H9 (cell line): ENCODE data around the gene TIAM2. TPM values are rescaled to one million over a fixed set of nuclear protein-coding genes. Genes with fewer than 3 reads are reported as not detected.

Source experiments
- DNase-seq: peaks from one replicate; pipeline ENCODE4 v3.0.0-alpha.2; 2017
- H2AFZ ChIP-seq: one replicate; pipeline ENCODE4 v1.6.1; 2013; ENCODE audit warnings: mild to moderate bottlenecking, low read length, control low read depth, moderate library complexity
- H2AK5ac ChIP-seq: 2 replicates; pipeline ENCODE4 v1.6.1; 2013; ENCODE audit warnings: low read length, control low read depth, mixed read lengths; ENCODE audit not compliant: insufficient read length
- H2BK120ac ChIP-seq: one replicate; pipeline ENCODE4 v1.6.1; 2013; ENCODE audit warnings: low read depth, mild to moderate bottlenecking, low read length, control low read depth, inconsistent platforms; ENCODE audit not compliant: poor library complexity, severe bottlenecking
- H2BK12ac ChIP-seq: 2 replicates; pipeline ENCODE4 v1.6.1; 2013; ENCODE audit warnings: low read length, control low read depth, mixed read lengths, low read depth; ENCODE audit not compliant: insufficient read length
- H2BK15ac ChIP-seq: 2 replicates; pipeline ENCODE4 v1.6.1; 2013; ENCODE audit warnings: low read depth, low read length, control low read depth
- H2BK20ac ChIP-seq: one replicate; pipeline ENCODE4 v1.6.1; 2013; ENCODE audit warnings: low read depth, mild to moderate bottlenecking, low read length, control low read depth, inconsistent platforms; ENCODE audit not compliant: poor library complexity, severe bottlenecking
- H2BK5ac ChIP-seq: 2 replicates; pipeline ENCODE4 v1.6.1; 2013; ENCODE audit warnings: low read length, control low read depth, mixed read lengths; ENCODE audit not compliant: insufficient read length
- H3K14ac ChIP-seq: 2 replicates; pipeline ENCODE4 v1.6.1; 2013; ENCODE audit warnings: low read length, control low read depth; ENCODE audit not compliant: insufficient read depth
- H3K18ac ChIP-seq: 2 replicates; pipeline ENCODE4 v1.6.1; 2013; ENCODE audit warnings: low read depth, mild to moderate bottlenecking, mixed read lengths, low read length, control low read depth; ENCODE audit not compliant: insufficient read length
- H3K23ac ChIP-seq: 2 replicates; pipeline ENCODE4 v1.6.1; 2013; ENCODE audit warnings: low read length, control low read depth, mixed read lengths, low read depth; ENCODE audit not compliant: insufficient read length
- H3K23me2 ChIP-seq: 2 replicates; pipeline ENCODE4 v1.6.1; 2013; ENCODE audit warnings: low read depth, mild to moderate bottlenecking, mixed read lengths, low read length, control low read depth; ENCODE audit not compliant: insufficient read length, poor library complexity, severe bottlenecking
- H3K27ac ChIP-seq: 2 replicates; pipeline ENCODE4 v1.5.1; 2013; ENCODE audit warnings: low read length, control low read depth, mixed read lengths, low read depth; ENCODE audit not compliant: insufficient read length
- H3K27me3 ChIP-seq: 2 replicates; pipeline ENCODE4 v1.6.1; 2013; ENCODE audit warnings: low read length, control low read depth, inconsistent platforms; ENCODE audit not compliant: insufficient read depth
- H3K4ac ChIP-seq: 2 replicates; pipeline ENCODE4 v1.6.1; 2013; ENCODE audit warnings: low read depth, mild to moderate bottlenecking, control low read depth, inconsistent platforms, low read length, moderate library complexity
- H3K4me1 ChIP-seq: 2 replicates; pipeline ENCODE4 v1.6.1; 2013; ENCODE audit warnings: low read length, control low read depth, inconsistent platforms; ENCODE audit not compliant: insufficient read depth
- H3K4me2 ChIP-seq: 2 replicates; pipeline ENCODE4 v1.6.1; 2013; ENCODE audit warnings: low read length, control low read depth, mixed read lengths; ENCODE audit not compliant: insufficient read length, insufficient read depth
- H3K56ac ChIP-seq: 2 replicates; pipeline ENCODE4 v1.6.1; 2013; ENCODE audit warnings: low read depth, mild to moderate bottlenecking, mixed read lengths, low read length, control low read depth; ENCODE audit not compliant: insufficient read length
- H3K79me1 ChIP-seq: 2 replicates; pipeline ENCODE4 v1.6.1; 2013; ENCODE audit warnings: low read depth, mild to moderate bottlenecking, moderate library complexity, low read length, control low read depth, inconsistent platforms; ENCODE audit not compliant: insufficient read depth, poor library complexity, severe bottlenecking
- H3K79me2 ChIP-seq: 2 replicates; pipeline ENCODE4 v1.6.1; 2013; ENCODE audit warnings: low read length, control low read depth, inconsistent platforms; ENCODE audit not compliant: insufficient read depth
- H3K9ac ChIP-seq: 2 replicates; pipeline ENCODE4 v1.6.1; 2013; ENCODE audit warnings: low read length, control low read depth, mixed read lengths; ENCODE audit not compliant: insufficient read length; ENCODE audit errors: extremely low read depth
- H3K9me3 ChIP-seq: one replicate; pipeline ENCODE4 v1.6.1; 2013; ENCODE audit warnings: low read depth, low read length, inconsistent platforms; ENCODE audit not compliant: control insufficient read depth
- H3T11ph ChIP-seq: one replicate; pipeline ENCODE4 v1.6.1; 2013; ENCODE audit warnings: mild to moderate bottlenecking, low read length, control low read depth, inconsistent platforms
- H4K20me1 ChIP-seq: one replicate; pipeline ENCODE4 v1.6.1; 2013; ENCODE audit not compliant: control insufficient read depth, insufficient read length, insufficient read depth
- H4K5ac ChIP-seq: 2 replicates; pipeline ENCODE4 v1.6.1; 2013; ENCODE audit warnings: low read depth, mild to moderate bottlenecking, mixed read lengths, low read length, control low read depth; ENCODE audit not compliant: insufficient read length
- H4K8ac ChIP-seq: replicated peaks from 2 replicates; pipeline ENCODE4 v1.6.1; 2013; ENCODE audit warnings: low read length, control low read depth, mixed read lengths, low read depth; ENCODE audit not compliant: insufficient read length
- H4K91ac ChIP-seq: 2 replicates; pipeline ENCODE4 v1.6.1; 2013; ENCODE audit warnings: low read depth, mild to moderate bottlenecking, moderate library complexity, mixed read lengths, low read length, control low read depth; ENCODE audit not compliant: insufficient read length
- H3K27ac Mint-ChIP-seq, 3 experiments: 2 replicates in 2 of 3; 3 replicates in 1 of 3; pipeline ENCODE4 v1.8.0; 2020 to 2021; ENCODE audit warnings: mixed read lengths in 3 of 3, mild to moderate bottlenecking in 1 of 3, moderate library complexity in 1 of 3
- H3K27me3 Mint-ChIP-seq: 2 replicates; pipeline ENCODE4 v1.8.0; 2021; ENCODE audit warnings: low read depth, mild to moderate bottlenecking, moderate library complexity, mixed read lengths
- H3K36me3 Mint-ChIP-seq, 3 experiments: 2 replicates in 2 of 3; 3 replicates in 1 of 3; pipeline ENCODE4 v1.8.0; 2020 to 2021; ENCODE audit warnings: low read depth in 3 of 3, mixed read lengths in 3 of 3; ENCODE audit not compliant: insufficient read depth in 1 of 3
- H3K4me1 Mint-ChIP-seq, 2 experiments: 2 replicates each; pipeline ENCODE4 v1.8.0; 2020; ENCODE audit warnings: mixed read lengths in 2 of 2
- H3K4me3 Mint-ChIP-seq, 2 experiments: 2 replicates in 1 of 2; 3 replicates in 1 of 2; pipeline ENCODE4 v1.8.0; 2020 to 2021; ENCODE audit warnings: mild to moderate bottlenecking in 2 of 2, mixed read lengths in 2 of 2, moderate library complexity in 1 of 2
- H3K9me3 Mint-ChIP-seq, 2 experiments: 2 replicates in 1 of 2; 3 replicates in 1 of 2; pipeline ENCODE4 v1.8.0; 2020; ENCODE audit warnings: mild to moderate bottlenecking in 2 of 2, mixed read lengths in 2 of 2, moderate library complexity in 1 of 2
- CTCF ChIP-seq: fragments of 200-600 bp; sonication (generic); conservative IDR thresholded peaks from 3 replicates; pipeline ENCODE4 v1.8.0; 2021; ENCODE audit warnings: antibody characterized with exemption, mild to moderate bottlenecking
- WGBS: extraction: QIAGEN DNeasy Blood & Tissue Kit; methylation state at CpG from one replicate; pipeline ENCODE4 v1.1.7; 2013; ENCODE audit warnings: missing lambda C conversion rate, low lambda C conversion rate, mixed read lengths; ENCODE audit not compliant: insufficient read length; ENCODE audit errors: extremely low coverage; 5-methylcytosine and 5-hydroxymethylcytosine counted together
- total RNA-seq: library from RNA; stranded (reverse); gene quantifications from 2 replicates; pipeline ENCODE4 v1.2.1, GENCODE V29; 2021

The TIAM2 gene
- total RNA-seq, 1 experiment from 2014 or later, result 6.3 TPM

GRCh38 chr6:155188707-155189496, 193.8 kb downstream of the TIAM2 start:
- Histone ChIP-seq H3K9me3 (no peaks in the 10 kb centered on the region), H3K79me1 (no peaks in the 10 kb centered on the region), H3K23ac (no peak overlapping the region), H3K27me3 (no peaks in the 10 kb centered on the region), H2AK5ac (no peak overlapping the region), H2BK12ac (no peak overlapping the region), H3T11ph (no peak overlapping the region), H3K14ac (no peak overlapping the region), H3K79me2 (no peaks in the 10 kb centered on the region), H3K4me1 (peaks cover 5% of the 10 kb centered on the region; the same call in 1 of the 2 replicates), H3K4ac (no peak overlapping the region), H3K27ac (no peak overlapping the region), H4K20me1 (no peaks in the 10 kb centered on the region), H4K91ac (no peak overlapping the region), H3K18ac (no peak overlapping the region), H4K5ac (no peak overlapping the region), H4K8ac (no peak overlapping the region), H3K23me2 (no peaks in the 10 kb centered on the region), H2BK15ac (no peak overlapping the region), H3K56ac (no peak overlapping the region), H3K9ac (no peak overlapping the region), H2AFZ (no peak overlapping the region), H2BK120ac (no peak overlapping the region), H2BK20ac (no peak overlapping the region), H2BK5ac (no peak overlapping the region), H3K4me2 (no peak overlapping the region)
- no peak for TF ChIP-seq CTCF
- H3K27ac Mint-ChIP-seq, result no peak overlapping the region
- H3K36me3 Mint-ChIP-seq, result peaks cover 2 to 5% (median 4%) of the 10 kb centered on the region in 3 experiments; a peak in 4 of 7 replicates
- no peaks in the 10 kb centered on the region for H3K9me3 Mint-ChIP-seq
- H3K4me3 Mint-ChIP-seq, result no peak overlapping the region
- peaks cover 23 to 28% of the 10 kb centered on the region in 2 experiments for H3K4me1 Mint-ChIP-seq
- no peak for DNase-seq
- WGBS, result no CpG with 5 or more reads among the region's 9 CpGs
- no peaks in the 10 kb centered on the region; the same call in 1 of the 2 replicates for H3K27me3 Mint-ChIP-seq
